Vagina (tissue), 2 donors: ENCODE results near the gene CDH13.

Source experiments
- CTCF ChIP-seq, 3 experiments: fragments of 450-650 bp in 2 of 3; fragments of 200-600 bp in 1 of 3; sonication (generic) in 1 of 3; IDR thresholded peaks; one replicate each; pipeline ENCODE4 v1.5.1; 2017 to 2019; ENCODE audit warnings: antibody characterized with exemption in 3 of 3, mild to moderate bottlenecking in 2 of 3, moderate library complexity in 2 of 3
- POLR2A ChIP-seq, 2 donors: fragments of 450-650 bp; IDR thresholded peaks; one replicate each; pipeline ENCODE4 v1.6.1; 2017; ENCODE audit warnings: antibody characterized with exemption in 2 of 2, mild to moderate bottlenecking in 2 of 2, moderate library complexity in 2 of 2

DNA sequence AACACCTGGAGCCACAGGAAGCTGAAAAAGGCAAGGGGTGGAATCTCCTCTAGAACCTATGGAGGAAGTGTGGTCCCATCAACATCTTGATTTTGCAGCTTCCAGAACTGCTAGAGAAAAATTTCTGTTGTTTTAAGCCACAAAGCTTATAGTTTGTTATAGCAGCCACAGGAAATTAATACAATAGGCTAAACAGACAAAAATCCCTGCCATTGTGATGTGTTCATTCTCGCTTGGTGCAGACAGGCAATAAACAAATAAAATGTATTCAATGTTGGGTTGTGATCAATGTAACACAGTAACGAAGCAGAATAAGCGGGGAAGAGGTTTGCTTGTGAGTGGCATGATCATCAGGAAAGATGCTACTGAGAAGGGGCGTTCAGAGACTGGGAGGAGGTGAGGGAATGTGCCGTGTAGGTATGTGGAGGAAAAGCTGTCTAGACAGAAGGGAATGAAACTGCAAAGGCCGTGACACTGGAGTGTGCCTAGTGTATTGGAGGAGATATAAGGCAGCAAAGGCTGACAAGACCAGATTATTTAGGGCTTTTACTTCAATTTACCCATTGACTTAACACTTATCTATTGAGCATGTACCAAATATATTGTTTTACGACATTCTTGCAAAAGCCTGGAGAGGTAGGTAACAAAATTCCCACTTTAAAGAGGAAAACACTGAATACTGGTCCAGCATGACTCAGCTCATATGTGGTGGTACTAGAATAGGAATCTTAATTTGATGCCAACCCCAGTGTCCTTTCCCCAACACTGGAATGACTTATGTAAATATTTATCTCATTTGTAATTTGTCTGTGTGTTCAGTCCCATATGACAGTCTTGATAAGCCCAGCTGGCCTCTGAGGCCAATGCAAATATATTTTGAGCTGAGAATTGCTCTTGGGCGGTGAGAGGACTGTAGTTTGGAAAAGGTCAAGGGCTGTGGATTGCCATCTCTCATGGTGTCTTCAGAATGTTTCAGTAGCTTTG, 375.9 kb downstream of the CDH13 start:
- TF ChIP-seq CTCF (IDR thresholded peaks at IDR 0.05) (no peak), POLR2A (IDR thresholded peaks at IDR 0.05) (no peak)
